NCI-H2171 treated with DMSO at 0.1 percent for 48 hours (cell line): Measurements from ENCODE around the gene CD200.
"Not testable (repeated sequence)": the region's sequence is repeated elsewhere in the genome, so short reads cannot be mapped to it uniquely, and the experiment has no call there.

Source experiments
- DNase-seq: peaks from one replicate; lab custom pipeline; 2025; lab: John Stamatoyannopoulos, UW

Gene CD200

GRCh38 chr3:112360561-112360960 is 27.6 kb downstream of the CD200 start:
- DNase-seq = no peak

GRCh38 chr3:112362221-112362620 is 29.3 kb downstream of the CD200 start:
- no peak for DNase-seq

- DNase-seq = no peak
These were observed 31.3 kb downstream of the CD200 start for GRCh38 chr3:112364291-112364690.

GRCh38 chr3:112365035-112365434 is 32.1 kb downstream of the CD200 start:
- DNase-seq = no peak

GRCh38 chr3:112365636-112366035 is 32.7 kb downstream of the CD200 start:
- no peak for DNase-seq

GRCh38 chr3:112366522-112366921 is 33.6 kb downstream of the CD200 start:
- no peak for DNase-seq

- DNase-seq = no peak
These were observed 38.6 kb downstream of the CD200 start for GRCh38 chr3:112371569-112371968.

- DNase-seq = no peak
These were observed 39.4 kb downstream of the CD200 start for GRCh38 chr3:112372396-112372795.

- no peak for DNase-seq
These were observed 40.5 kb downstream of the CD200 start for GRCh38 chr3:112373476-112373875.

- DNase-seq = no peak
These were observed 41.0 kb downstream of the CD200 start for GRCh38 chr3:112373924-112374323.

GRCh38 chr3:112374333-112374734 is 41.4 kb downstream of the CD200 start:
- DNase-seq = no peak

- no peak for DNase-seq
These were observed 42.2 kb downstream of the CD200 start for GRCh38 chr3:112375117-112375516.

GRCh38 chr3:112376241-112376911 is 43.4 kb downstream of the CD200 start:
- DNase-seq = no peak

GRCh38 chr3:112376992-112377391 is 44.0 kb downstream of the CD200 start:
- no peak for DNase-seq

GRCh38 chr3:112377568-112378071 is 44.7 kb downstream of the CD200 start:
- peak; percentile 63 for DNase-seq

GRCh38 chr3:112378347-112378746 is 45.4 kb downstream of the CD200 start:
- not testable (repeated sequence) for DNase-seq

- DNase-seq = peak; percentile 64
These were observed 46.2 kb downstream of the CD200 start for GRCh38 chr3:112379020-112379690.

- DNase-seq = no peak
These were observed 49.0 kb downstream of the CD200 start for GRCh38 chr3:112381673-112382542.

- DNase-seq = no peak
These were observed 49.7 kb downstream of the CD200 start for GRCh38 chr3:112382543-112383160.

- DNase-seq = no peak
These were observed 51.8 kb downstream of the CD200 start for GRCh38 chr3:112384769-112385168.

GRCh38 chr3:112388972-112389371 is 56.0 kb downstream of the CD200 start:
- no peak for DNase-seq

- no peak for DNase-seq
These were observed 57.0 kb downstream of the CD200 start for GRCh38 chr3:112389961-112390360.
